Choroid plexus epithelial cell (primary cell): ENCODE measurements around the gene LHFPL6.

ENCODE experiments used
- DNase-seq: peaks from one replicate; pipeline ENCODE4 v3.0.0-alpha.2; 2010; ENCODE audit warnings: low read depth
- H3K4me3 ChIP-seq: 2 replicates; pipeline ENCODE4 v1.5.1; 2011; ENCODE audit warnings: low read depth, mild to moderate bottlenecking, control low read depth, low read length, moderate library complexity
- TF ChIP-seq, protein P1 (sequence below): conservative IDR thresholded peaks from 2 replicates; pipeline ENCODE4 v1.5.1; 2011; ENCODE audit warnings: low read depth, mild to moderate bottlenecking, control low read depth, inconsistent platforms, low read length, moderate library complexity

LHFPL6 gene

DNA sequence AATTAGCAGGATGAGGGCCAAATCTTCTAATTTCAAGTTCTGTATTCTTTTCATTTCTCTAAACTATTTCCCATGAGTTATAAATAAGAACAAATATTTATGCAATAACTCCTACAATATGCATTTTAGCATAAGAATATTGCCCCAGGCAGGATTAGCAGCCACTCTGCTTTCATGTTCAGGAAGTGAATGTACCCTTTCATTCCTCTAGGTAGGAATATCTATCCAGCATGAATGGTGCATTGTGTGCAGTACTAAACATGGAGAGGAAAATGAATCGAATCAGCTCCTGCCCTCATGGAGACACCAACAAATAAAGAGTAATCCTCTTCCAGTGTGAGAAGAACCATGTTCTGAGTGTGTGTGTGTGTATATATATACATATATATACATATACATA, 41.0 kb downstream of the LHFPL6 start:
- H3K4me3 ChIP-seq: no peak overlapping the region
- no peak for DNase-seq
- TF ChIP-seq, protein P1, sequence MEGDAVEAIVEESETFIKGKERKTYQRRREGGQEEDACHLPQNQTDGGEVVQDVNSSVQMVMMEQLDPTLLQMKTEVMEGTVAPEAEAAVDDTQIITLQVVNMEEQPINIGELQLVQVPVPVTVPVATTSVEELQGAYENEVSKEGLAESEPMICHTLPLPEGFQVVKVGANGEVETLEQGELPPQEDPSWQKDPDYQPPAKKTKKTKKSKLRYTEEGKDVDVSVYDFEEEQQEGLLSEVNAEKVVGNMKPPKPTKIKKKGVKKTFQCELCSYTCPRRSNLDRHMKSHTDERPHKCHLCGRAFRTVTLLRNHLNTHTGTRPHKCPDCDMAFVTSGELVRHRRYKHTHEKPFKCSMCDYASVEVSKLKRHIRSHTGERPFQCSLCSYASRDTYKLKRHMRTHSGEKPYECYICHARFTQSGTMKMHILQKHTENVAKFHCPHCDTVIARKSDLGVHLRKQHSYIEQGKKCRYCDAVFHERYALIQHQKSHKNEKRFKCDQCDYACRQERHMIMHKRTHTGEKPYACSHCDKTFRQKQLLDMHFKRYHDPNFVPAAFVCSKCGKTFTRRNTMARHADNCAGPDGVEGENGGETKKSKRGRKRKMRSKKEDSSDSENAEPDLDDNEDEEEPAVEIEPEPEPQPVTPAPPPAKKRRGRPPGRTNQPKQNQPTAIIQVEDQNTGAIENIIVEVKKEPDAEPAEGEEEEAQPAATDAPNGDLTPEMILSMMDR: no peak

DNA sequence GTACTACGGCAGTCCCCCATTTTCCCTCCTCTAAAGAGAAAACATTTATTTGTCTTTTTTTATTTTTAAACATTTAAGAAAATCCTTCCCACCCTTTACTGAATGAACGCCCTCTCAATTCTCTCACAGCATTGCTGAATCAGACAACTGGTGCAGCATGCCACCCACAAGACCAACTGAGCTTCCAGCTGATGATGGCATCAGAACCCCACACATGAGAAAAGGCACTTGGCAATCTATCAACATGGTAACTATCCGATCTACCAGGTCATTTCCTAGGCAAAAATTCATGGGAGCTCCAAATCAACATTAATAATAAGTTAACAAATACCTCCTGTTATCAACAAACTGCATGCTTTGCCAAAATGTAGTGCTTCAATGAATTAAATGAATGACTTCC, 43.1 kb downstream of the LHFPL6 start:
- DNase-seq: no peak
- TF ChIP-seq, protein P1: no peak
- H3K4me3 ChIP-seq: no peak overlapping the region

DNA sequence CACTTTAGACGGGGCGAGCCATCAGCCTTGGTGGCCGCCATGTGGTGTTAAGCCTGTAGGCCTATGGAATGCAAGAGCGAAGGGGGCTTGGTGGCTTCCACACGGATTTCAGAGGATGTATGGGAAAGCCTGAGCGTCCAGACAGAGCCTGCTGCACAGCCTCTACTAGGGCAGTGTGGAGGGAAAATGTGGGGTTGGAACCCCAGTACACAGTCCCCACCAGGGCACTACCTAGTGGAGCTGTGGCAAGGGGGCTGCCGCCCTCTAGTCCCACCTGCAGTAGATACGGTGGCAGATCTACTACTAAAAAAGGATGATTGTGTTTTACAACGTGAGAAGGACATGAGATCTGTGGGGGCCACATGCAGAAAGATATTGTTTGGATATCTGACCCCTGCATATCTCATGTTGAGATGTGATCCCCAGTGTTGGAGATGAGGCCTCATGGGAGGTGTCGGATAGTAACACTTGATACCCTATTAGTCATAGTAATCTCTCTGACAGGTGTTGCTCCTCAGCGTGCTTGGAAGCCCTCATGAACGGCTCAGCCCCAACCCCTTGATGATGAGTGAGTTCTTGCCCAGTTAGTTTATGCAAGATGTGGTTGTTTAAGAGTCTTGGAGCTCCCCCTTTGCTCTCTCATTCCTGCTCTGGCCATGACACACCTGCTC, 45.6 kb downstream of the LHFPL6 start:
- no peak overlapping the region for H3K4me3 ChIP-seq
- DNase-seq: no peak
- TF ChIP-seq, protein P1: no peak

DNA sequence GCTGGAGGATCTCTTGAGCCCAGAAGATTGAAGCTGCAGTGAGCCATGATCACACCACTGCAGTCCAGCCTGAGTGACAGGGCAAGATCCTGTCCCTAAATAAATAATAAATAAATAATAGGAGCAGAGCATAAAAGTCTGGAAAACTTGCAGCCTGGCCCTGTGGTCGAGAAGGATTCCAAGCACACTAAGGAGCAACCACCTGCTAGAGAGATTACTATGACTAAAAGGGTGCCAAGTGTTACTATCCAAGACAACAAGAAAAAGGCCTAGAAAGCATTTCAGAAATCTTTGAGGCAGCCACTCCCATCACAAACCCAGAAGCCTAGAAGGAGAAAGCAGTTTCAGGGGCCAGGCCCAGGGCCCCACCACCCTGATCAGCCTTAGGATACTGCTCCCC, 46.1 kb downstream of the LHFPL6 start:
- TF ChIP-seq, protein P1: no peak
- DNase-seq: no peak
- no peak overlapping the region for H3K4me3 ChIP-seq

DNA sequence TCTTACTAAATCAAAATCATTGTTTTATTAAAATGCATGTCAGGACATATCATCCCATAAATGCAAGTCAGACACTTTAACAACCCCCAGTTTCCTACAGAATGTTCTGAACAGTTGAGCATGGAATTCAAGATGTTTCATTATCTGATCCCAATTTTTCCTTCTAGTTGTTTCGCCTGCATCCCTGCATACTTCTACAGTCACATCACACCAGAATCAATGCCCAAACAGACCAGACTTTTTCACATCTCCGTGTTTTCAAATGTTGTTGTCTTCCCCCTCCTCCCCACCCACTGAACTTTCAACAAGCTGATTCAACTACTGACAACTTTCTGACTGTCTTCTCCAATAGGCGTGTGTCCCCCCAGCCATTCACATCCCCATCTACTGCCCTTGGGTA, 48.6 kb downstream of the LHFPL6 start:
- TF ChIP-seq, protein P1: no peak
- no peak for DNase-seq
- H3K4me3 ChIP-seq: no peak overlapping the region

DNA sequence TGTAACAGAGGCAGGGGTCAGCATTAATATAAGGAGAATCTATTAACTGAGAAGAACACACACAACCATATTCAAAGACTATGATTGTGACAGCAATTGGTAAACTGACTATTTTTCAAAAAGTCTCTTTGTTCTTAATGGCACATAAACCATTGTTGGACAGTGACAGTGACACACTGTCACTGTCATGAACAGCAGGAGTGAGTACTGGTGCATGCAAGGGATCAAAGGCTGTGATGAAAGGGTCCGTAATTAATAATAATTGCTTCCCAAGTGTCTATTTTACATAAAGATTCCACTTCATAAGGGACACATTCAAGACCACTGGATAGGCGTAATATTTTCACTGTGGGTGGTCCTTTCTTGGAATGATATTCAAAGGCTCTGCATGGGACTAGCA, 50.7 kb downstream of the LHFPL6 start:
- no peak for DNase-seq
- TF ChIP-seq, protein P1: no peak
- no peak overlapping the region for H3K4me3 ChIP-seq

DNA sequence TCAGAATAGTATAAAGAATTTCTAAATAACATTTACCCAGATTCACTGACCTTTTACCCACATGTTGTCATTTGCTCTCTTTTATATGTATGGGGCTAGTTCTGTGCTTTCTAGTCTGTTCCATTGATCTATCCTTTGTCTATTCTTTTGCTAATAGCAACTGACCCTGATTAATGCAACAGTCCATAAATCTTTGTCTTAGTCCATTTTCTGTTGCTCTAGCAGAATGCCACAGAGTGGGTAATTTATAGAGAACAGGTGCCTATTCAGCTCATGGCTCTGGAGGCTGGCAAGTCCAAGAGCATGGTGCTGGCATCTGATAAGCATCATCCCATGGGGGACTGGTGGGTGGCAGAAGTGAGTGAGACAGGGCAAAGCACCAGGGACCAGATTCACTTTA, 52.1 kb downstream of the LHFPL6 start:
- no peak for DNase-seq
- no peak overlapping the region for H3K4me3 ChIP-seq
- TF ChIP-seq, protein P1: no peak
